Posterior vena cava (tissue), 2 donors: Measurements from ENCODE around the gene DTHD1. TPM values are rescaled to one million over a fixed set of nuclear protein-coding genes. Genes with fewer than 3 reads are reported as not detected.

ENCODE experiments used
- DNase-seq: peaks from one replicate; pipeline ENCODE4 v3.0.0-alpha.2; 2020; ENCODE audit warnings: low spot score
- intact Hi-C, 2 donors: fragments of 100-400 bp; cut with DNase I; formaldehyde crosslinking; loops; one replicate each; pipeline versions ENCODE4 v1.14.1 to v1.14.2; 2022 to 2023
- total RNA-seq, 2 donors: library from RNA; stranded (reverse); fragmentation: NEBNext Ultra II Directional; extraction: Animal tissue kit (Norgen Biotek cat#: 25700); gene quantifications; one replicate each; pipeline ENCODE4 v1.2.1, GENCODE V29; 2021
- donor health status: DM: yes; HTN: yes; CAD: no.
- donor health status: DM: yes; HTN: yes; CAD: no.

The DTHD1 gene
- total RNA-seq, 2 donors from 2014 or later, result 0.37 to 0.38 TPM

GRCh38 chr4:36392024-36392423 is 110.6 kb downstream of the DTHD1 start:
- intact Hi-C loops, result no loop called here
- DNase-seq, result no peak

- intact Hi-C loops, result no loop called here
- DNase-seq, result no peak
Observed at GRCh38 chr4:36392916-36393315, 111.5 kb downstream of the DTHD1 start.

Other genes starting within 250 kb of the DTHD1 start
- 10 to 100 TPM; 10.1 to 12.8 TPM for gene ARAP2, start 37.1 kb upstream of the DTHD1 start, total RNA-seq